ENCODE data around the gene SPNS3. TPM values are rescaled to one million over a fixed set of nuclear protein-coding genes. Genes with fewer than 3 reads are reported as not detected.
A peak's percentile ranks its signal among the peaks of the same experiment; 100 is the strongest.

SPNS3 gene
- total and polyA plus RNA-seq, 2 donors (not counting 1 experiment from before 2014, with no cell fraction given): 0.44 to 0.52 TPM

GRCh38 chr17:4417129-4417667 is 16.5 kb upstream of the SPNS3 start:
- ATAC-seq (ENCODE audit: low read depth): no peak
- Histone ChIP-seq H3K36me3 (replicated peaks in 1 of 2; ENCODE audit: control extremely low read depth in 1 of 2, control insufficient read depth in 1 of 2, extremely low read depth in 1 of 2, insufficient read depth in 2 of 2, low read length in 1 of 2) (no peaks in the 10 kb centered on the region), H3K79me2 (ENCODE audit: control insufficient read depth, insufficient read depth, low read length) (no peaks in the 10 kb centered on the region), H3K4me3 (ENCODE audit: control extremely low read depth in 1 of 5, extremely low read depth in 1 of 5, insufficient read depth in 1 of 5, low read depth in 2 of 5, low read length in 4 of 5) (no peak overlapping the region), H3K27me3 (replicated peaks in 1 of 4; ENCODE audit: control extremely low read depth in 1 of 4, control insufficient read depth in 3 of 4, insufficient read depth in 4 of 4, low read length in 3 of 4) (no peaks in the 10 kb centered on the region), H3K9ac (ENCODE audit: low read length) (no peak overlapping the region), H3K27ac (ENCODE audit: low read length in 2 of 2) (no peak overlapping the region), H3K4me2 (replicated peaks; ENCODE audit: low read depth, low read length, poor library complexity, severe bottlenecking) (no peak overlapping the region), H3K4me1 (ENCODE audit: control insufficient read depth in 2 of 2, insufficient read depth in 2 of 2, low read length in 2 of 2) (peaks cover 8 to 12% of the 10 kb centered on the region in 2 donors), H4K20me1 (ENCODE audit: control insufficient read depth, insufficient read depth, low read length, poor library complexity, severe bottlenecking) (no peaks in the 10 kb centered on the region), H3K9me3 (ENCODE audit: control extremely low read depth in 1 of 3, control insufficient read depth in 2 of 3, insufficient read depth in 1 of 3, low read length in 2 of 3) (no peaks in the 10 kb centered on the region), H2AFZ (ENCODE audit: insufficient read depth, low read depth, low read length, poor library complexity, severe bottlenecking) (no peak overlapping the region)
- Mint-ChIP-seq H3K9me3 (ENCODE audit: insufficient read depth) (no peaks in the 10 kb centered on the region), H3K4me1 (peaks cover 9% of the 10 kb centered on the region), H3K27ac (no peak overlapping the region), H3K4me3 (no peak overlapping the region), H3K27me3 (no peaks in the 10 kb centered on the region)
- WGBS (ENCODE audit: insufficient coverage): 100% methylated on average over 2 of the region's 2 CpGs
- no peak for TF ChIP-seq EZH2 (IDR thresholded peaks at IDR 0.05; ENCODE audit: borderline replicate concordance, insufficient read depth, low read depth, low read length, poor library complexity, severe bottlenecking)
- TF ChIP-seq CTCF (IDR thresholded peaks at IDR 0.05): no peak
- CTCF ChIA-PET: interaction anchor here (0.8 to 9.8 kb wide), 8 partner anchors 8 to 294 kb away, joined by 3 to 178 read pairs (median 3); no protein-coding TSS in a partner anchor
- DNase-seq: no peak
- intact Hi-C loops (cut with micrococcal nuclease): no loop called here
- POLR2A ChIA-PET: no interaction called here

- H3K27ac ChIP-seq (ENCODE audit: low read length in 2 of 2): no peak overlapping the region
- H3K79me2 ChIP-seq (ENCODE audit: control insufficient read depth, insufficient read depth, low read length): no peaks in the 10 kb centered on the region
- TF ChIP-seq EZH2 (IDR thresholded peaks at IDR 0.05; ENCODE audit: borderline replicate concordance, insufficient read depth, low read depth, low read length, poor library complexity, severe bottlenecking) (no peak), CTCF (IDR thresholded peaks at IDR 0.05) (peak; percentile 84)
- H3K9me3 Mint-ChIP-seq (ENCODE audit: insufficient read depth): no peaks in the 10 kb centered on the region
- peak overlapping the region; percentile 69 for H2AFZ ChIP-seq (ENCODE audit: insufficient read depth, low read depth, low read length, poor library complexity, severe bottlenecking)
- no peak overlapping the region for H3K4me3 ChIP-seq (ENCODE audit: control extremely low read depth in 1 of 5, extremely low read depth in 1 of 5, insufficient read depth in 1 of 5, low read depth in 2 of 5, low read length in 4 of 5)
- peaks cover 3% of the 10 kb centered on the region for H3K4me1 Mint-ChIP-seq
- no peaks in the 10 kb centered on the region for H3K27me3 ChIP-seq (replicated peaks in 1 of 4; ENCODE audit: control extremely low read depth in 1 of 4, control insufficient read depth in 3 of 4, insufficient read depth in 4 of 4, low read length in 3 of 4)
- H3K9ac ChIP-seq (ENCODE audit: low read length): no peak overlapping the region
- peaks cover 4% of the 10 kb centered on the region in 2 donors for H3K4me1 ChIP-seq (ENCODE audit: control insufficient read depth in 2 of 2, insufficient read depth in 2 of 2, low read length in 2 of 2)
- DNase-seq: peak; percentile 83
- intact Hi-C loops (cut with micrococcal nuclease): no loop called here
- WGBS (ENCODE audit: insufficient coverage): 2% methylated on average over 7 of the region's 7 CpGs
- ATAC-seq (ENCODE audit: low read depth): peak; percentile 94
- H3K36me3 ChIP-seq (replicated peaks in 1 of 2; ENCODE audit: control extremely low read depth in 1 of 2, control insufficient read depth in 1 of 2, extremely low read depth in 1 of 2, insufficient read depth in 2 of 2, low read length in 1 of 2): no peaks in the 10 kb centered on the region
- no peaks in the 10 kb centered on the region for H4K20me1 ChIP-seq (ENCODE audit: control insufficient read depth, insufficient read depth, low read length, poor library complexity, severe bottlenecking)
- H3K27ac Mint-ChIP-seq: no peak overlapping the region
- H3K4me2 ChIP-seq (replicated peaks; ENCODE audit: low read depth, low read length, poor library complexity, severe bottlenecking): peak overlapping the region; percentile 31
- H3K9me3 ChIP-seq (ENCODE audit: control extremely low read depth in 1 of 3, control insufficient read depth in 2 of 3, insufficient read depth in 1 of 3, low read length in 2 of 3): no peaks in the 10 kb centered on the region
- no peaks in the 10 kb centered on the region for H3K27me3 Mint-ChIP-seq
- H3K4me3 Mint-ChIP-seq: no peak overlapping the region
- ChIA-PET POLR2A (interaction anchor here (0.6 kb wide), 1 partner anchor 10 kb away, joined by 4 read pairs; no protein-coding TSS in a partner anchor), CTCF (interaction anchor here (0.7 to 2.3 kb wide), 17 partner anchors 8 to 572 kb away, joined by 3 to 10 read pairs (median 4); partner anchors contain the start of gene SPNS3)
Observed at GRCh38 chr17:4420692-4421131, 13.0 kb upstream of the SPNS3 start.

Data from B cell (primary cell).